HG03045 (cell line): ENCODE data around the gene ANKRD50.

Source experiments
- ATAC-seq: cut with Tn5 transposase; IDR thresholded peaks from one replicate; pipeline ENCODE4 v1.9.1; 2021; ENCODE audit warnings: mild to moderate bottlenecking, moderate library complexity; ENCODE audit not compliant: unreplicated experiment

Gene ANKRD50

DNA sequence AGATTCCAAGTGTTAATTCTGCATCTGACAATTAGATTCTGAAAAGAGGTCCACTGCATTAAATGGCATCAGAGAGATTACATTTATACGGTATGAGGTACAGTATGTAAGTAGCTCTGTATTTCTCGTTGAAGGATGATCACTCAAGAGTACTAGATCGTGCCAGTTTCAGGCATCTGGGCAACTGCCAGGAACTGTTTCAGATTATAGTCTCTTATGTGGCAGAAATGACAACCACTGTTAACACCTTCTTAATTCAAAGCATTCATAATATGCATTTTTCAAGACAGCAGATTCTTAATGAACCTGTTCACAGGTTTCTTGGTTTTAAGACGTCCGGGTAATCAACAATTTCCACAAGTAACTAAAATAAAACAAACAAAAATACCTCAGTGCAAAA is 1.6 kb downstream of the ANKRD50 start:
- ATAC-seq: no peak

- no peak for ATAC-seq
Observed at GRCh38 chr4:124710015-124710741, 2.4 kb downstream of the ANKRD50 start.

- ATAC-seq: no peak
Observed at GRCh38 chr4:124708517-124709300, 3.8 kb downstream of the ANKRD50 start.

DNA sequence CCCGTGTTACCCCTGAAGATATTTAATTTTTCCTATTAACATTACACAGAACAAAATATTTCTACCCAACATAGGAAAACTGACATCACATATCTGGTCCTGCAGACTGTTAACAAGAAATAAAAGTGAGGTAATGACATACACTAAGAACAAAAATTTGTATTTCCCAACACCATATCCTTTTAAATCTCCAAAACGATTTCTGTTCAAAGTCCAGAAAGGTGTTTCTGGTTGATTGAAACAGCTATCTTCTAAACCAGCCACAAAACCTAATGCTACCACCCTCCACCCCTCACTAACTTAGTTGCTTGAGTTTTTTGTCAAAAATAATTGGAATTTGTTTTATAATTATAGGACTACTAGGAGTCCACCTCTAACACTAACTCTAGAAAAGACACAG is 7.1 kb downstream of the ANKRD50 start:
- ATAC-seq: no peak

- no peak for ATAC-seq
Observed at GRCh38 chr4:124703154-124703553, 9.4 kb downstream of the ANKRD50 start.

DNA sequence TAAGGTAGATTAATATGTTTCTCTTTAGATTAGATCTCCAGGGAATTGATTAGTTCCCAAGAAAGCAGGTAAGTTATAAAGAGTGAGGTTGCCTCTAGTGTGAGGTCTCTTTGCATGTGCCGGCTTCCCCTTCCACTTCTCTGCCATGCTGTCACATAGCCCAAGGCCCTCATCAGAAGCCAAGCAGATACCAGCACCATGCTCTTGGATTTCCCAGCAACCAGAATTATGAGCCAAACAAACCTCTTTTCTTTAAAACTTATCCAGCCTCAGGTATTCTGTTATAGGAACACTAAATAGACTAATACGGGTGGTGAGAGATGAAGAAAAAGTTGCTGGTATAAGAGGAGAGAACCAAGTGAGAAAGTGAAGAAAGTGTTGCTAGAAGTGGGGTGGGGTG is 15.1 kb downstream of the ANKRD50 start:
- no peak for ATAC-seq

DNA sequence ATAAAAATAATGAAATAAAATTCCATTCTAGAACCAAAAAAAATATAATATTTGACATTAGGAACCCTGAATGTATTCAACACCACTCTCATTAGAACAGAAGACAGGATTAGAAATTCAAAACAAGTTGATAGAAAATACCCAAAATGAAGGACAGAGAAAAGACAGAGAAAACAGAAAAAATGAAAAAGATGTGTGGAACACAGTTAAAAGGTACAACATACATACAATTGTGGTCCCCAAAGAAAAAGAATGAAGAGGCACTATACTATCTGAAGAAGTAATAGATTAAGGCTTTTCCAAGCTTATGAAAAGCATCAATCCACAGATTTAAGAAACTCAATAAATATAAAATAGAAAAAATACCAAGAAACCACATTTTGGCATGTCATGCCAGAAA is 16.4 kb downstream of the ANKRD50 start:
- no peak for ATAC-seq

DNA sequence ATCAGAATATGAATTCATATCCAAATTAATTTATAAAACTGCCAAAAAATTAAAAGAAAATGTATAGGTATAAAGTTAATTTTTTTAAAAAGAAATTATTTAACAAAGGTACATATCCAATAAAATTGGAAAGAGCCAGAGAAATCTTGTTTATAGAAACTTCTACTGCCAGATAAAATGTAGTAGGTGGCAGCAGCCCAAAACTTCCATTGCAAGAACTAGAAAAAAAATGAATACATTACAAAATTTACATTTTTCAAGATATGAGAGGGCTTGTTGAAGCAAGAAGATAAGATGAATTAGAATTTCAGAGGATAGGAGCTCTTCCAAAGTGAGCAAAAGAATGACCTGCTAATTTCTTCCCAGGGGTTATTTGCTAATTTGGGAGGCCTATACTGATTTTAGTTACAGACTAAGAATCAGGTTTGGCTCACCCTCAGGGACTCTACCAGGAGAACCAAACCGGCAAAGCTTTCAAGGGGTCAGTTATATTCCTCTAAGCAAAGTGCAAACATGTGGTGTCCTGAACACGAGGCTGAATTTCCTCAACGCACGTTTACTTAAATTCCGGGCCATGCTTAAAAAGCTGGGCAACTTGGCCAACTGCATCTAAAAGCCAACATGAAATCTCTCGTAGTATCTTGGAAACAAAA is 17.5 kb downstream of the ANKRD50 start:
- no peak for ATAC-seq

GRCh38 chr4:124694306-124694705 is 18.2 kb downstream of the ANKRD50 start:
- no peak for ATAC-seq

- ATAC-seq: no peak
Observed at GRCh38 chr4:124691801-124692200, 20.7 kb downstream of the ANKRD50 start.

- ATAC-seq: no peak
Observed at GRCh38 chr4:124686279-124686678, 26.3 kb downstream of the ANKRD50 start.

DNA sequence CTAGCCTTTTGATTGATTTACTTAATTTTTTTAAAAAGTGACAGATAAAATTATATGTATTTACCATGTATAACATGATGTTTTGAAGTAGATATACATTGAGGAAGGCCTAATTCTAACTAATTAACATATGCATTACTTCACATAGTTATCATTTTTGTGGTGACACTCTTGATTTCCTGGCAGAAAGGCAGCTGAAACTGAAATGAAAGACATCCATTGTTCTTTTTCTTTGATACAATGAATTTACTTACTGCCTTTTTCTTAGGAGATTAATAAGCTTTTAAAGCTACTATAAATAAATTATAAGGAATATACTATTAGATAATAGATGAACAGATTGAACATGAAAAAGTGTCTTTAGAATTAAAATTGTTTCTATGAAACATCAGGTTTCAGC is 26.7 kb downstream of the ANKRD50 start:
- ATAC-seq: no peak

GRCh38 chr4:124684301-124684700 is 28.2 kb downstream of the ANKRD50 start:
- ATAC-seq: no peak

DNA sequence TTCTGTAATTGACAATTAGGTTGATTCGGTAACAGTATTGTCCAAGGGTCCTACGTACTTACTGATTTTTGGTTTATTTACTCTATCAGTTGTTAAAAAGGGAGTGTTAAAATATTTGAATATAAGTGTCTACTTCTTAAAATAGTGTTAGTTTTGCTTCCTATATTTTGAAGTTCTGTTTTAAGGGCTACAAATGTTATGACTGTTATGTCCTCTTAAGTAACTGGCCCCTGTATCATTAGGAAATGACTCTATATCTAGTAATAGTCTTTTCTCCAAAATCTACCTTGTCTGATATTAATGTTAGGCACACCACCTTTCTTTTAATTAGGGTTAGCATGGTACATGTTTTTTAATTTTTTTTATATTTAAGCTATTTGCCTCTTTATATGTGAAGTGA is 30.1 kb downstream of the ANKRD50 start:
- no peak for ATAC-seq

DNA sequence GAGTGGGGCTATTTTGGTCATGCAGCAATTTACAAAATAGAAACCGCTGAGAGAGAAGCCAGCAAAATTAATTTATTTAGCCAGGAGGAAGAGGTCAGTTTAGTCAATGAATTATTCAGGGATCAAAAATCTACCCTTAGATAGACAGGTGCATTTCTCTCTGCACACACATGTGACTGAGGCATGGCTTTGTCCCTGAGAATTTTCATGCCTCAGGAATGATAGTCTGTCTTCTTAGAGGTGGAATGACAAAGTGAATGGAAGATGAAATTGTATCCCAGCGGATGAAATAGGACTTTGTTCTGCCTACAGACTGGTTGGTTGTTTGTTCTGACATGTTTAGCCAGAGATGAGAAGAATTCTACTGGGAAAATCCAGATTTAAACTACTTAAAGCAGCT is 46.0 kb downstream of the ANKRD50 start:
- no peak for ATAC-seq

DNA sequence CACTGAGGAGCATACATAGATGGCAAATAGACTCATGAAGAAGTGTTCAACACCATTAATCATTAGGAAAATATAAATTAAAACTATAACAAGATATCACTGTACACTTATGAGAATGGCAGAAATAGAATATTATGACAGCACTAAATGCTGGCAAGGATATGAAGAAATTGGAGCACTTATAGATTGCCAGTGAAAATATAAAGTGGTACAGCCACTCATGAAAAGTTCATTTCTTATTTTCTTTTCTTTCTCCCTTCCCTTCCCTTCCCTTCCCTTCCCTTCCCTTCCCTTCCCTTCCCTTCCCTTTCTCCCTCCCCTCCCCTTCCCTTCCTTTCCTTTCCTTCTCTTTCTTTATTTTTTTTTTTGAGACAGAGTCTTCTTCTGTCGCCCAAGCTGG is 53.7 kb downstream of the ANKRD50 start:
- ATAC-seq: no peak

- ATAC-seq: no peak
Observed at GRCh38 chr4:124650614-124651013, 61.9 kb downstream of the ANKRD50 start.

- ATAC-seq: no peak
Observed at GRCh38 chr4:124647599-124647998, 64.9 kb downstream of the ANKRD50 start.

- no peak for ATAC-seq
Observed at GRCh38 chr4:124644621-124645020, 67.9 kb downstream of the ANKRD50 start.

GRCh38 chr4:124642846-124643245 is 69.7 kb downstream of the ANKRD50 start:
- no peak for ATAC-seq

DNA sequence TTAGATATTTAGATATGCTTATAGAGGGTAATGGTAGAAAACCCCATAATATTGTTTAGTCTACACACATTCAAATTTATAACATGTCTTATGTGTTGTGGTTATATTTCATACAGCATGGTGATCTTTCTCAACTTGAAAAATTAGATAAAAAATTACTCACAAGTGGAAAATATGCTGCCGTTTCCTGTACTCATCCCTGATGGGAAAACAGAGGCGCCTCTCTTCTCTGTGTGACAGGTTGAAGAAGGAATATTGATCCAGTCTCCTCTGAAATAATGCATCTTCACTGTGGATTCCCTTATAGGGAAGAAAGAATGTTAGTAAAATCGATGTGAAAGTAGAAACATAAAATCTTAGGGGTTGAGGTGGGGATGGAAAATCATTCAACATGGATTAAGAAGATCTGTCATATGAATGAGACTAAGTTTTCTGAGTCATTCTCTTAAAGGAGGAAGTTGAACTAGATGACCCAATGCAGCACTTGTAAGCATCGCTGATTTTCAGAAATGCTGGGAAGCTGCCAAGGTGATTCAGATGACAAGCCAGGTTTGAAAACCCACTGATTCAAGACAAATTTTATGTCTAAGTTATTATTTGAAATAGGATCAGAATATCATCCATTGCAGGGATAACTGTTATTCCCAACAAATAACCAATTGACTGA is 70.7 kb downstream of the ANKRD50 start:
- no peak for ATAC-seq
